Thyroid gland (tissue), 4 donors: ENCODE results near the gene NR6A1. TPM values are rescaled to one million over a fixed set of nuclear protein-coding genes. Genes with fewer than 3 reads are reported as not detected.

Experiments
- DNase-seq, 2 donors: peaks; one replicate each; pipeline ENCODE4 v3.0.0-alpha.2; 2019
- H3K27ac ChIP-seq, 3 donors: fragments of 200-600 bp; sonication (generic); 1 replicate in 2 of 3; 2 replicates in 1 of 3; pipeline ENCODE4 v1.5.1; 2016 to 2019; ENCODE audit warnings: mild to moderate bottlenecking in 1 of 3, moderate library complexity in 1 of 3
- H3K27me3 ChIP-seq: fragments of 200-600 bp; sonication (generic); one replicate; pipeline ENCODE4 v1.5.1; 2019
- H3K36me3 ChIP-seq, 2 donors: fragments of 200-600 bp; sonication (generic); one replicate each; pipeline ENCODE4 v1.5.1; 2016 to 2019
- H3K4me1 ChIP-seq, 2 donors: fragments of 200-600 bp; sonication (generic); one replicate each; pipeline ENCODE4 v1.5.1; 2017 to 2019
- H3K4me3 ChIP-seq, 3 donors: fragments of 200-600 bp; sonication (generic); replicated peaks in 1 of 3; 1 replicate in 2 of 3; 2 replicates in 1 of 3; pipeline ENCODE4 v1.5.1; 2016; ENCODE audit warnings: mild to moderate bottlenecking in 1 of 3
- H3K9me3 ChIP-seq: fragments of 200-600 bp; sonication (generic); one replicate; pipeline ENCODE4 v1.5.1; 2017
- POLR2A ChIP-seq, 2 donors: fragments of 450-650 bp; IDR thresholded peaks; one replicate each; pipeline ENCODE4 v1.6.1; 2017; ENCODE audit warnings: antibody characterized with exemption in 2 of 2, mild to moderate bottlenecking in 2 of 2, moderate library complexity in 1 of 2
- WGBS, 2 donors: methylation state at CpG; one replicate each; pipeline ENCODE4 v1.1.5; 2017; 5-methylcytosine and 5-hydroxymethylcytosine counted together
- intact Hi-C: fragments of 100-400 bp; cut with DNase I; formaldehyde crosslinking; loops from one replicate; pipeline ENCODE4 v1.15.1; 2023
- total RNA-seq, 4 donors: library from RNA; depleted of rRNA; stranded (reverse); fragments of >200 nt; gene quantifications; one replicate each; pipeline ENCODE4 v1.2.3, GENCODE V29; 2016
- TF ChIP-seq, protein P1 (sequence below), 6 experiments: fragments of 200-600 bp in 3 of 6; fragments of 450-650 bp in 3 of 6; sonication (generic) in 3 of 6; IDR thresholded peaks; one replicate each; pipeline ENCODE4 v1.5.1; 2016 to 2019; ENCODE audit warnings: antibody characterized with exemption in 6 of 6, mild to moderate bottlenecking in 2 of 6, inconsistent platforms in 1 of 6, moderate library complexity in 1 of 6

The NR6A1 gene
- total RNA-seq, 4 donors from 2014 or later, result 15.3 to 25.0 (median 19.3) TPM

DNA sequence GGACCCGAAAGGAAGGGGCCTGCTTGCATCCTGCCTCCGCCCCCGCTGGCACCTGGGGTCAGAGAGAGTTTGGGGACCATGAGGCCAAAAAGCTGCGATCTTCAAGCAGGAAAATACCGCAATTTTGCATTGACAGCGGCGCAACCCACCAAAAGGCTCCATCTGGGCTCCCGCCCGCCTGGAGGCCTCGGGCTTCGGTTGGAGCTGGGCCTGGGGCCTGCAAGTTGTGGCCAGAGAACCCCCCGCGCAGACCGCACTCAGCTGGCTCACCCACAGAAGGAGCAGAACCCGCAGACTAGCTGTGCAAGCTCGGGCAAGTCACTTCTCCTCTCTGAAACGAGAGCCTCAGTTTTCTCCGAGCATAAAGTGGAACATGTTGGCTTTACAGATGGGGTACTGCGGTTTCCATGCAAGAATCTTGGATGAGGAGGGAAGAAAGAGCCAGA lies 265.2 kb downstream of the NR6A1 start:
- H3K4me3 ChIP-seq, result no peak overlapping the region
- intact Hi-C loops, result no loop called here
- WGBS, 2 donors, result 79 to 85% methylated on average over 15 to 18 of the region's 19 CpGs

DNA sequence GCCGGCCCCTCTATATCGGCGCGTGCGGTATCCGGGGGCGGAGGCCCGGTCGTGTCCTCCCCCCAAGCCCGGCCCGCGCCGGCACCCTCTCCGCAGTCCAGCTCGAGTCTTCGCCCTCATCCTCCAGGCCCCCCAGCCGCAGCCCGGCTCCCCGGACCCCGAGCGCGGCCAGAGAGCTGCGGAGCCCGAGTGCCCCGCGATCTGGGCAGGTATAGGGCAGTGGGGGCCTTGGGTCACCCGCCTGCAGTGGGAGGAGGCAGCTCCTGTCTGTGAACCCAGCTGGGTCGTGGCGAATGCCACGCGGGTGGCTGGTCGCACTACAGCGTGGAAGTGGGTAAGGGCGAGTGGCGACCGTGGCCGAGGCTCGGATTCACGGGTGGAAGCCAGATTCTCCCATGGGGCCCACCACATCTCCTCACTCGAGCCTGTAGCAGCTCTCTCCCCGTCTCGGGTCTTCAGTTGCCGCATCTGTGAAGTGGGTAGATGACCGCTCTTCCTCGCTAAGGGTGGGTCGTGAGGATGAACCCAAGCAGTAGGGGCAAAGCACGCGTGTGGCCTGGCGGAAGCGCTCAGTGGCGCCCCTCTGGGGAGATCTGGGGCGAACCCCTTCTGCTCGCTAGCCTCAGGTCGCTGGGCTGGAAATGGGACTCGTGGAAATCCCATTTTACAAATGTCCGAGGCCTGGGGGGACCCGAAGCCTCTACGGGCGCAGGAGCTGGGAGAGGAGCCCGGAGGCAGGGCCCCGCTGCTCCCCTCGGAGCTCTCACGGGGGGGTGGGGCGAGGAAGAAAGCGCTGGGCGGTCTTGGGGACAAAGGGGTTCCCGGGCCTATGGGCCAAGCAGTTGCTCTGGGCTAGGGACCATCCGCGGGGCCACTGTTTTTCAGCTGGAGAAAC lies 265.9 kb downstream of the NR6A1 start:
- TF ChIP-seq POLR2A (IDR thresholded peaks at IDR 0.05), result no peak
- TF ChIP-seq, protein P1, sequence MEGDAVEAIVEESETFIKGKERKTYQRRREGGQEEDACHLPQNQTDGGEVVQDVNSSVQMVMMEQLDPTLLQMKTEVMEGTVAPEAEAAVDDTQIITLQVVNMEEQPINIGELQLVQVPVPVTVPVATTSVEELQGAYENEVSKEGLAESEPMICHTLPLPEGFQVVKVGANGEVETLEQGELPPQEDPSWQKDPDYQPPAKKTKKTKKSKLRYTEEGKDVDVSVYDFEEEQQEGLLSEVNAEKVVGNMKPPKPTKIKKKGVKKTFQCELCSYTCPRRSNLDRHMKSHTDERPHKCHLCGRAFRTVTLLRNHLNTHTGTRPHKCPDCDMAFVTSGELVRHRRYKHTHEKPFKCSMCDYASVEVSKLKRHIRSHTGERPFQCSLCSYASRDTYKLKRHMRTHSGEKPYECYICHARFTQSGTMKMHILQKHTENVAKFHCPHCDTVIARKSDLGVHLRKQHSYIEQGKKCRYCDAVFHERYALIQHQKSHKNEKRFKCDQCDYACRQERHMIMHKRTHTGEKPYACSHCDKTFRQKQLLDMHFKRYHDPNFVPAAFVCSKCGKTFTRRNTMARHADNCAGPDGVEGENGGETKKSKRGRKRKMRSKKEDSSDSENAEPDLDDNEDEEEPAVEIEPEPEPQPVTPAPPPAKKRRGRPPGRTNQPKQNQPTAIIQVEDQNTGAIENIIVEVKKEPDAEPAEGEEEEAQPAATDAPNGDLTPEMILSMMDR (IDR thresholded peaks at IDR 0.05), result no peak
- intact Hi-C loops, result no loop called here
- Histone ChIP-seq H3K27ac (no peak overlapping the region), H3K4me1 (peaks cover 5 to 21% of the 10 kb centered on the region in 2 donors), H3K9me3 (no peaks in the 10 kb centered on the region), H3K27me3 (peaks cover 32% of the 10 kb centered on the region), H3K36me3 (no peaks in the 10 kb centered on the region), H3K4me3 (no peak overlapping the region)
- 34 to 40% methylated on average over 24 to 35 of the region's 69 CpGs for WGBS, 2 donors
- no peak for DNase-seq

More for the DNA sequence above, 265.2 kb downstream of the NR6A1 start:
- Histone ChIP-seq H3K27ac (no peak overlapping the region), H3K36me3 (no peaks in the 10 kb centered on the region), H3K9me3 (no peaks in the 10 kb centered on the region), H3K27me3 (peaks cover 32% of the 10 kb centered on the region), H3K4me1 (peaks cover 5 to 21% of the 10 kb centered on the region in 2 donors)
- no peak for DNase-seq
- TF ChIP-seq, protein P1 (IDR thresholded peaks at IDR 0.05), result no peak
- no peak for TF ChIP-seq POLR2A (IDR thresholded peaks at IDR 0.05)

DNA sequence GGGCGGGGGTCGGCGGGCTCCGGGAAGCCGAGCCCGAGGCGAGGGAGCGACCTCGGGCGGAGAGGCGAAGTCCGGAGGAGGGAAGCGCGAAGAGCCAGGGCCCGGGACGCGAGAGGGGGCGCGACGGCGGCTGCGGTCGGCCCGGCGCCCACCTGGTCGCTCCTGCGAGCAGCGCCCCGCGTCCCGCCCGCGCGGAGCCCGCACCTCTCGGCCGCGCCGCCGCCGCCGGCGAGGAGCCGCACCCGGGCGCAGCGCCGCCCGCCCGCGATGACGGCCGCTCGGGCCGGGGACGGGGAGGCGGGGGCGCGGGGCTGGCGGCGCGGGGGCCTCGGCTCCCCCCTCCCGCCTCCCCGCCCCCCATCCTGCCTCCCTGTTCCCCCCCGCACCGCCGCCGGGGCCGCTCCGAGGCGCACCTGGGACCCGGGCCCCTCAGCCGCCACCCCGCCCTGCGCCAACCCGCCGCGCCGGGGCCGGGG lies 266.5 kb downstream of the NR6A1 start:
- WGBS, 2 donors, result no CpG with 5 or more reads among the region's 81 CpGs
- intact Hi-C loops, result no loop called here
- Histone ChIP-seq H3K9me3 (no peaks in the 10 kb centered on the region), H3K4me3 (peak overlapping the region in 1 of 3 donors; percentile 19), H3K27me3 (peaks cover 32% of the 10 kb centered on the region), H3K4me1 (peaks cover 5 to 21% of the 10 kb centered on the region in 2 donors), H3K36me3 (no peaks in the 10 kb centered on the region), H3K27ac (no peak overlapping the region)
- no peak for DNase-seq
- TF ChIP-seq POLR2A (IDR thresholded peaks at IDR 0.05), result no peak
- TF ChIP-seq, protein P1 (IDR thresholded peaks at IDR 0.05), result no peak

DNA sequence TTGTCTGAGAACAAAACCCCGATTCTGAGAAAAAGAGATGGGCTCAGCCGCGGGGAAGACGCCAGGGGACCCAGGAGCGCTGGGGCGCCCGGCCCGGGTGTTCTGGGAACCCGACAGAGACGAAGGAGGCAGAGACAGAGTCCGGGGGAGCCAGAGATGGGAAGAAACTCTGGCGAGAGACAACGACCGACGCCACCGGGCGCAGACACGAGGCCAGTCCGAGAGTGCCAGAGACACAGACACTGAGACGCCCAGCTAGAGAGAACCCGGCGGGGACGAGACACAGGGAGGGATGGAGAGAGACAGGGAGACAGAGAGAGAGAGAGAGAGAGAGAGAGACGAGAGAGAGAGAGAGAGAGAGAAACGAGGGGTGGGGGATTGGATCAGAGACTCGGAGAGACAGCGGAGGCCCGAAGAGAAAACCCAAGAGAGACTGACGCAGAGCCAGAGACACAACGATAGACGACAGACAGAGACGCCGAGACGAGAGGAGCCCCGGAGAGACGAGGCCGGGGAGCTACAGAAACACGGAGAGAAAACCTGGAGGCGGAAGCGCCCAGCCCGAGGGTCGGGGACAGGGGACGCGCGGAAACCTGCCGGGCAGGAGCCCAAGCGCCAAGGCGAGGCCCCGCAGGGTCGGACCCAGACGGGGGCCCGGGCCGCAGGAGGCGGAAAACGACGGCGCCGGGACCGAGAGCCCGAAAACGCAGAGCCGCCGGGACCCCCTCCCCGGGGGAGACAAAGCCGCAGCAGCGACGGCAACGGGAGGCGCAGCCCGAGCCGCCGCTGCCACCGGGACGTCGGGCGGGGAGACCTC lies 267.2 kb downstream of the NR6A1 start:
- Histone ChIP-seq H3K27me3 (peaks cover 32% of the 10 kb centered on the region), H3K4me3 (peak overlapping the region in 1 of 3 donors; percentile 19), H3K27ac (no peak overlapping the region), H3K36me3 (no peaks in the 10 kb centered on the region), H3K9me3 (no peaks in the 10 kb centered on the region), H3K4me1 (peaks cover 5 to 21% of the 10 kb centered on the region in 2 donors)
- DNase-seq, result no peak
- TF ChIP-seq, protein P1 (IDR thresholded peaks at IDR 0.05), result no peak
- TF ChIP-seq POLR2A (IDR thresholded peaks at IDR 0.05), result no peak
- intact Hi-C loops, result no loop called here
- 4 to 5% methylated on average over 50 of the region's 76 CpGs for WGBS, 2 donors
